GM12874 (cell line): ENCODE measurements around the gene ACE.

Experiments
- CTCF ChIP-seq: IDR thresholded peaks from 2 replicates; pipeline ENCODE4 v1.5.1; 2011; ENCODE audit warnings: low read depth, mild to moderate bottlenecking, control low read depth, low read length, moderate library complexity; ENCODE audit not compliant: insufficient read depth

ACE gene

GRCh38 chr17:63547083-63547523 lies 70.2 kb downstream of the ACE start:
- TF ChIP-seq CTCF, result no peak
